K562 (cell line): ENCODE data around the gene PCSK5. TPM values are rescaled to one million over a fixed set of nuclear protein-coding genes. Genes with fewer than 3 reads are reported as not detected.

Experiments
- CEBPB ChIP-seq: fragments of 450-650 bp; IDR thresholded peaks from 2 replicates; pipeline ENCODE4 v1.6.1; 2016; ENCODE audit warnings: missing genetic modification characterization, missing compliant biosample characterization
- HMG20B ChIP-seq: fragments of 250-450 bp; sonication (Bioruptor Pico); IDR thresholded peaks from 2 replicates; pipeline ENCODE4 v1.5.0; 2021; ENCODE audit warnings: mild to moderate bottlenecking
- SMARCA4 ChIP-seq: fragments of 450-650 bp; IDR thresholded peaks from 2 replicates; pipeline ENCODE4 v1.6.1; 2016
- SP1 ChIP-seq: sonication (generic); formaldehyde crosslinking; IDR thresholded peaks from 2 replicates; pipeline ENCODE4 v1.8.1; 2022; ENCODE audit warnings: mild to moderate bottlenecking, missing genetic modification reagents
- polyA plus RNA-seq, 8 experiments: library from polyadenylated mRNA; depleted of rRNA in 4 of 8; stranded (reverse) in 5 of 8; unstranded in 3 of 8; fragments of >200 nt; fragmentation: Nextera tagmentation in 2 of 8; fragmentation: Illumina TruSeq in 1 of 8; extraction: Ambion mirVana in 2 of 8; extraction: Trizol in 1 of 8; gene quantifications; 2 replicates each; pipeline versions ENCODE4 v1.2.1 to v1.2.3, GENCODE V29; 2011 to 2014; ENCODE audit warnings: inconsistent platforms in 1 of 8, missing spikeins in 1 of 8
- total RNA-seq, 7 experiments: library from RNA; depleted of rRNA in 6 of 7; stranded (reverse); fragments of >200 nt in 6 of 7; fragmentation: Illumina TruSeq in 2 of 7; extraction: Trizol in 2 of 7; gene quantifications; 2 replicates each; pipeline versions ENCODE4 v1.2.1 to v1.2.3, GENCODE V29; 2011 to 2021; ENCODE audit warnings: low replicate concordance in 1 of 7
- TF ChIP-seq, protein P1 (sequence below): fragments of 450-650 bp; IDR thresholded peaks from 2 replicates; pipeline ENCODE4 v1.6.1; 2016; ENCODE audit warnings: low read depth

PCSK5 gene
- total and polyA plus RNA-seq, 9 of the 15 experiments (the other 6 are each of a cell fraction or from before 2014, with no cell fraction given) = not detected

GRCh38 chr9:76203373-76203772 lies 312.9 kb downstream of the PCSK5 start (continued):
- TF ChIP-seq, protein P1, sequence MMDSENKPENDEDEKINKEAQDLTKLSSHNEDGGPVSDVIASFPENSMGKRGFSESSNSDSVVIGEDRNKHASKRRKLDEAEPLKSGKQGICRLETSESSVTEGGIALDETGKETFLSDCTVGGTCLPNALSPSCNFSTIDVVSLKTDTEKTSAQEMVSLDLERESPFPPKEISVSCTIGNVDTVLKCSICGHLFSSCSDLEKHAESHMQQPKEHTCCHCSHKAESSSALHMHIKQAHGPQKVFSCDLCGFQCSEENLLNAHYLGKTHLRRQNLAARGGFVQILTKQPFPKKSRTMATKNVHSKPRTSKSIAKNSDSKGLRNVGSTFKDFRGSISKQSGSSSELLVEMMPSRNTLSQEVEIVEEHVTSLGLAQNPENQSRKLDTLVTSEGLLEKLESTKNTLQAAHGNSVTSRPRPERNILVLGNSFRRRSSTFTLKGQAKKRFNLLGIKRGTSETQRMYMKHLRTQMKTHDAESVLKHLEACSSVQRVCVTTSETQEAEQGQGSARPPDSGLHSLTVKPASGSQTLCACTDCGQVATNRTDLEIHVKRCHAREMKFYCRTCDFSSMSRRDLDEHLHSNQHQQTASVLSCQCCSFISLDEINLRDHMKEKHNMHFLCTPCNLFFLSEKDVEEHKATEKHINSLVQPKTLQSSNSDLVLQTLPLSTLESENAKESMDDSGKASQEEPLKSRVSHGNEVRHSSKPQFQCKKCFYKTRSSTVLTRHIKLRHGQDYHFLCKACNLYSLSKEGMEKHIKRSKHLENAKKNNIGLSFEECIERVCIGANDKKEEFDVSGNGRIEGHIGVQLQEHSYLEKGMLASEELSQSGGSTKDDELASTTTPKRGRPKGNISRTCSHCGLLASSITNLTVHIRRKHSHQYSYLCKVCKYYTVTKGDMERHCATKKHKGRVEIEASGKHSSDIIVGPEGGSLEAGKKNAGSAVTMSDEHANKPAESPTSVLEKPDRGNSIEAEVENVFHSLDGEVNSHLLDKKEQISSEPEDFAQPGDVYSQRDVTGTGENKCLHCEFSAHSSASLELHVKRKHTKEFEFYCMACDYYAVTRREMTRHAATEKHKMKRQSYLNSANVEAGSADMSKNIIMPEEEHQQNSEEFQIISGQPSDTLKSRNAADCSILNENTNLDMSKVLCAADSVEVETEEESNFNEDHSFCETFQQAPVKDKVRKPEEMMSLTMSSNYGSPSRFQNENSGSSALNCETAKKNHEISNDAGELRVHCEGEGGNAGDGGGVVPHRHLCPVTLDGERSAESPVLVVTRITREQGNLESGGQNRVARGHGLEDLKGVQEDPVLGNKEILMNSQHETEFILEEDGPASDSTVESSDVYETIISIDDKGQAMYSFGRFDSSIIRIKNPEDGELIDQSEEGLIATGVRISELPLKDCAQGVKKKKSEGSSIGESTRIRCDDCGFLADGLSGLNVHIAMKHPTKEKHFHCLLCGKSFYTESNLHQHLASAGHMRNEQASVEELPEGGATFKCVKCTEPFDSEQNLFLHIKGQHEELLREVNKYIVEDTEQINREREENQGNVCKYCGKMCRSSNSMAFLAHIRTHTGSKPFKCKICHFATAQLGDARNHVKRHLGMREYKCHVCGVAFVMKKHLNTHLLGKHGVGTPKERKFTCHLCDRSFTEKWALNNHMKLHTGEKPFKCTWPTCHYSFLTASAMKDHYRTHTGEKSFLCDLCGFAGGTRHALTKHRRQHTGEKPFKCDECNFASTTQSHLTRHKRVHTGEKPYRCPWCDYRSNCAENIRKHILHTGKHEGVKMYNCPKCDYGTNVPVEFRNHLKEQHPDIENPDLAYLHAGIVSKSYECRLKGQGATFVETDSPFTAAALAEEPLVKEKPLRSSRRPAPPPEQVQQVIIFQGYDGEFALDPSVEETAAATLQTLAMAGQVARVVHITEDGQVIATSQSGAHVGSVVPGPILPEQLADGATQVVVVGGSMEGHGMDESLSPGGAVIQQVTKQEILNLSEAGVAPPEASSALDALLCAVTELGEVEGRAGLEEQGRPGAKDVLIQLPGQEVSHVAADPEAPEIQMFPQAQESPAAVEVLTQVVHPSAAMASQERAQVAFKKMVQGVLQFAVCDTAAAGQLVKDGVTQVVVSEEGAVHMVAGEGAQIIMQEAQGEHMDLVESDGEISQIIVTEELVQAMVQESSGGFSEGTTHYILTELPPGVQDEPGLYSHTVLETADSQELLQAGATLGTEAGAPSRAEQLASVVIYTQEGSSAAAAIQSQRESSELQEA = no peak
- TF ChIP-seq SMARCA4 (no peak), SP1 (no peak), CEBPB (tag) (no peak), HMG20B (no peak)
